Stimulated activated naive CD4-positive, alpha-beta T cell (primary cell): ENCODE results near the gene GPR50.

Experiments used
- DNase-seq, 6 experiments: peaks; one replicate each; lab custom pipeline; 2025; lab: John Stamatoyannopoulos, UW

GPR50 gene

GRCh38 chrX:151176231-151176750 is at the start of gene GPR50:
Gene GPR50 (plus strand): TSS chrX:151176584. CDS start chrX:151176722, 138 bp downstream.
- DNase-seq = no peak

- DNase-seq = no peak
Observed at GRCh38 chrX:151132531-151132930, 43.9 kb upstream of the GPR50 start.

GRCh38 chrX:151151665-151152267 is 24.6 kb upstream of the GPR50 start:
- DNase-seq = peak in 4 of 6 experiments; percentile 1 to 44 (median 20)

GRCh38 chrX:151153086-151153485 is 23.3 kb upstream of the GPR50 start:
- no peak for DNase-seq

GRCh38 chrX:151153667-151154066 is 22.7 kb upstream of the GPR50 start:
- no peak for DNase-seq

GRCh38 chrX:151155234-151155633 is 21.1 kb upstream of the GPR50 start:
- no peak for DNase-seq

GRCh38 chrX:151161690-151162089 is 14.7 kb upstream of the GPR50 start:
- no peak for DNase-seq

GRCh38 chrX:151167791-151168345 is 8.5 kb upstream of the GPR50 start:
- DNase-seq = no peak

GRCh38 chrX:151169783-151170182 is 6.6 kb upstream of the GPR50 start:
- no peak for DNase-seq

GRCh38 chrX:151174581-151175282 is 1.7 kb upstream of the GPR50 start:
- no peak for DNase-seq

GRCh38 chrX:151175283-151176062 is 911 bp upstream of the GPR50 start:
- DNase-seq = no peak

- DNase-seq = no peak
Observed at GRCh38 chrX:151177141-151178027, 1.0 kb downstream of the GPR50 start.

- no peak for DNase-seq
Observed at GRCh38 chrX:151178746-151179145, 2.4 kb downstream of the GPR50 start.

GRCh38 chrX:151180400-151180799 is 4.0 kb downstream of the GPR50 start:
- DNase-seq = no peak

GRCh38 chrX:151181088-151181487 is 4.7 kb downstream of the GPR50 start:
- no peak for DNase-seq

- no peak for DNase-seq
Observed at GRCh38 chrX:151183233-151183753, 6.9 kb downstream of the GPR50 start.

- DNase-seq = no peak
Observed at GRCh38 chrX:151183912-151184565, 7.7 kb downstream of the GPR50 start.

GRCh38 chrX:151184705-151185104 is 8.3 kb downstream of the GPR50 start:
- no peak for DNase-seq

- DNase-seq = no peak
Observed at GRCh38 chrX:151206871-151207270, 30.5 kb downstream of the GPR50 start.

- DNase-seq = no peak
Observed at GRCh38 chrX:151225843-151226242, 49.5 kb downstream of the GPR50 start.

GRCh38 chrX:151226941-151227340 is 50.6 kb downstream of the GPR50 start:
- no peak for DNase-seq
